GM19372 (cell line): Measurements from ENCODE around the gene SULF2.

Experiments used
- ATAC-seq: cut with Tn5 transposase; IDR thresholded peaks from one replicate; pipeline ENCODE4 v1.9.1; 2021; ENCODE audit warnings: mild to moderate bottlenecking, low read depth, moderate library complexity; ENCODE audit not compliant: unreplicated experiment

The SULF2 gene

GRCh38 chr20:47785854-47786764, 828 bp upstream of the SULF2 start:
- no peak for ATAC-seq

- no peak for ATAC-seq
Observed at GRCh38 chr20:47784599-47785310, 526 bp downstream of the SULF2 start.

DNA sequence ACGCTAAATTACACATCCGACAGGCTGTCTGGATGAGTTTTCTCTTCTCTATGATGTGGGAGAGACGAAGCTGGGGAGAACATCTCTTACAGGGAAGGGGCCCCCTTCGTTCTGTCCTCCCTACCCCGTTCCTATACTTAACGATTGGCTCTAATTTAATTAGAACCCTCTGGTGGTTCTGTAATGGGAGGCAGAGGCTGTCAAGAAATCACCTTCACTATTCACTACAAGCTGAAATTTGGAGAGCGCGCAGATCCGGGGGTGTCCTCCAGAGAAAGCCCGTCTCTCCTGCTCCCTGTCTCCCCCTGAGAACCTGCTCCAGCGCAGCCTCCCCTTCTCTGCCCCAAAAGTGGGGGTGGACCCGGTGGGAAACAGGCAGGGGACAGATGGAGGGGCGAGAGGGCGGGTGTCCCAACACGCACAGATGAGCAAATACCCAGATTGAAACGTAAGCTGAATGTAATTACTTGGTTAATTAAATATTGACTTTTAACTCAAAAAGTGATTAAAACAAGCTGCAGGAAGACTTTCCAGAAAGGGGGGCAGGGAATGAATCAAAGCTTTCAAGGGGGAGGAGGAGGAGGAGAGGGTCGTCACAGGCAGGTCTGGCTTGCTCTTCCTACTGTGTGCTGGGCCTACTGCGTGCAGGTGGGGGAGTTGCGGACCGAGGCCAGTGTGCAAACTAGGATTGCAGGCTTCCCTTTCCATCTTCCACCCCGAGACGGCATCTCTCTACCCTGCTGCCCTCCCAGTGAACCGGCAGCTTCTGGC, 1.3 kb downstream of the SULF2 start:
- no peak for ATAC-seq

DNA sequence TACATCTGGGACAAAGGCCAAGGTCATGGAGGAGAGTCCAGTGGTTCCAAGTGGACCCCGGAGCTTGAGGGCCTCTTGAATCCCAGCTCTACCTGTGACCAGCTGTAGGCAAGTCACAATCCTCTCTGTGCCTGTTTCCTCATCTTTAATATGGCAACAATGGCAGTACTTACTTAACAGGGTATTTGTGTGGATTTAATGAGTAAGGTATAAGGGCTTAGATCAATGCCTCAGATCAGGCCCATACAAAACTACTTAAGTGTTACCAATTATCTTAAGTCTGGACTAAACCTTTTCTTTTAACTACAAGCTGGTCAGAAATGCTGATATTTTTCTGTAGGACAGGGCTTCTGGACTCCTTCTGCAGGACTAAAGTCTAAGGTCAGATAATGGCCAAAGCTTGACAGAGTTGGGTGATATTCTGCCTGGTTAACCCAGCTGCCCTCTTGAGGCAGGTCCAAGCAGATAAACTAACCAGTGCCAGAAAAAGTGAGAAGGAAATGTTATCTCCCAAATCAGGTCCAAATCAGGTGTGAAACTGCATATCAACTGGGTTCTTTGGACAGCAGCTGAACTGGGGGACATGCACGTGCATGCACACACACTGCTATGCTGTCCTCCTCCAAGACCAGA, 2.2 kb downstream of the SULF2 start:
- no peak for ATAC-seq

DNA sequence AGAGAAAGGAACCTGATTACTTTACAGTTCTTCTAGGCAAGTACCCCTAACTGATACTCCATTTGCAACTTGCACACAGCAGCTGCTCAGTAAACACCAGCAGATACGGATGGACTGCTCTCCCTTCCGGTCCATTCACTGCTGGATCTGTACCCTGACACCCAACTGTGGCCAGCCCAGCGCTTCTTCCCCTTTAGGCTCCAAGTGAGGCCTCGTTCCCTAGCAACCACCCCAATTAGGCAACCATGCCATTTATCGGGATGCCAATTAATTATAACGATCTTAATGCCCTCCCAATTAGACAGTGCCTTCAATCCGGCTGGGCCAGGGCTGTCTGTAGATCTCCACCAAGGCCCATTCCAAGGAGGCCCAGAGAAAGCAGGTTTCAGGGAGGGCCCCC, 3.2 kb downstream of the SULF2 start:
- ATAC-seq, result no peak

- no peak for ATAC-seq
Observed at GRCh38 chr20:47781632-47782031, 3.6 kb downstream of the SULF2 start.

DNA sequence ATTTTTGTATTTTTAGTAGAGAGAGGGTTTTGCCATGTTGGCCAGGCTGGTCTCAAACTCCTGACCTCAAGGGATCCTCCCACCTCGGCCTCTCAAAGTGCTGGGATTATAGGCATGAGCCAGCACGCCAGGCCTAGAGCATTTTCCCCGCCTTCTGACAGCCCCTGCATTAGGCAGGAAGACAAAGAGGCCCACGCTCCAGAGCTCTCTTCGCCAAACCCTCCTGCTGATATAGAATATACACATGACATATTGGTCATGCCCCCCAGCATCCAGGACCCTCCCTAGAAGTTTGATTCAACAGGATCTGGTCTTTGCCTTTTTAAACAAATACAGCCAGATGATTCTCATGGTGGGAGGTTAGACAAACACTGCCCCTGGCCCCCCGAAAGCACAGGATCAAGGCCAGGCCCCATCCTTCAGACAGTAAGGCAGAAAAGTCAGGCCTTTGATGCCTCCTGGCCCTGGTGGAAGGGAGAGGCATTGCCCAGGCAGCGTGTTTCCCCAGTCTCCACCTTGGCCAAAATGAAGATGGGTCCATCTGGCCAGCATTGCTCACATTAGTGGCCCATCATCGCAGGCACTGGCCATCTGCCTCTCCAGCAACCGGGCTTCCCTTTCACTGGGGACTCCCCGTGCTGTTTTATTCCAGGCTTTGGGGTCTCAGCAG, 4.4 kb downstream of the SULF2 start:
- no peak for ATAC-seq

DNA sequence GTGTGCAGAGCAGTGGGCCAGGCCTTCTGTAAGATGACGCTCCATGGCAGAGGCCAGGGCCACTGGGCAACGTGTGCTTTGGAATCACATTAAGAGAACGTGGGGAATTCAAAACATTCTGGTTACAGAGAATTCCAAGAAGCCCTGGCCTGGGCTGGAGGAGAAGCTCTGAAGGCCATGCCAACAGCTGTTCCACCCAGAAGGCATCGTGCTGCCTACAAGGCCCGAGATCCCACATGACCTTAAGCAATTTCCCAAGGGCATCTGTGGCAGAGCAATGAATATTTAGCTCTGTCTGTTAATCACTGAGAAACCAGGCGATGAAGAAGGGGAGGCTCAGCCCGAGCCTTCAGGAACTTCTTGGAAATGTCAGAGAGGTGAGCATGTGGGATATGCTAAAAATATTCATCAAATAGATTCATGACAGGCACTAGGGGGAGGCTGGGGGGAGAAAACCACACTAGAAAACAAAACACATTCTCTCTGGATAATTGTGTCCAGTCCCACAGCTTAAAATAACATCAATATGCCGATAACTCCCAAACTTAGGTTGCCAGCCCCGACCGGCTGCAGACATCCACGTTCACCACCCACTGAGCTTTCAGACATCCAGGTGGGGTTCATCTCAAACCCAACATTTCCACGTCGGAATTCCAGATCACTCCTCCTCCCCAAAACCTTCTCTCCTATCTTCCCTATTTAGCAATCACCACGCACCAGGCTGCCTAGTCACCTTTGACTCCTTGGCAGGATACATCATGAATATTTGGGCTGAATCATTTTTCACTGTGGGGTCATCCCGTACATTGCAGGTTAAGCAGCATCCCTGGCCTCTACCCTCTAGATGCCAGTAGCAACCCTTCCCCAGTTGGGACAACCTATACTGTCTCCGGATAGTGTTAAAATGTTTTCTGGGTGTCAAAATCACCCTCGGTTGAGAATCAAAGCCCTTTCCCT, 6.6 kb downstream of the SULF2 start:
- ATAC-seq, result no peak

- no peak for ATAC-seq
Observed at GRCh38 chr20:47777220-47777619, 8.1 kb downstream of the SULF2 start.

GRCh38 chr20:47776639-47777038, 8.6 kb downstream of the SULF2 start:
- ATAC-seq, result no peak

DNA sequence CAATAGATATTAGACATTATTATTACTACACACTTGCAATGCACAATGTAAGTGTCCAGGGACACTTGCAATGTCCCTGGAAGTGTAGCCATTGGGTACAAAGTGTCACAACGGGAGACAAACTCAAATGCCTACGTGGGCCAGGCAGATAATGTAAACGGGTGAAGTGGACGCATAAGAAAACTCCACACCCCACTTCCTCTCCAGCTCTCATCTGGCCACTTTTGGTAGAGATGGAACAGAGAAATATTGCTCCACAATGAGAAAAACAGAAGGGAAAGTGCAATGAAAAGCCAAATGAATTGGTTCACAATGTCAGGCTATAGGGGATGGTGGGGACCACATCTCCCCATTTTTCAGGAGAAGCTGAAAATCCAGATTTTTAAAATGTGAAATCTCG, 9.4 kb downstream of the SULF2 start:
- ATAC-seq, result no peak

DNA sequence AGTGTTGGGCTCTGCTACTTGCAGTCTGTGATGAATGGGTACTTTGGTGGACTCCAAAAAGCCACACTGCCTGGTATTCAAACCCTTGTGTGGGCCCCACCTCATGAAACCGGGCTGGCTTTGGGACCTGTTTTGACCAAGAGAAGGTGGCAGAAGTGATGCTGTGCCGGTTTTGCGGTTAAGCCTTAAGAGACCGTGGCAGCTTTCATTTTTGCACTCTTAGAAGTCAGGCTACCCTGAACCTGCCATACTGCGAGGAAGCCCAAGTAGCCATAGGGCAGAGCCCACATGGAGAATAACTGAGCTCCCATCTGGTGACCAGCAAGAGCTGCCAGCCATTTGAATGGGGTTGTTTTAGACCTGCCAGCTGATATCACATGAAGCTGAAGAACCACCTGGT, 10.2 kb downstream of the SULF2 start:
- no peak for ATAC-seq

- no peak for ATAC-seq
Observed at GRCh38 chr20:47774131-47774777, 11.0 kb downstream of the SULF2 start.

DNA sequence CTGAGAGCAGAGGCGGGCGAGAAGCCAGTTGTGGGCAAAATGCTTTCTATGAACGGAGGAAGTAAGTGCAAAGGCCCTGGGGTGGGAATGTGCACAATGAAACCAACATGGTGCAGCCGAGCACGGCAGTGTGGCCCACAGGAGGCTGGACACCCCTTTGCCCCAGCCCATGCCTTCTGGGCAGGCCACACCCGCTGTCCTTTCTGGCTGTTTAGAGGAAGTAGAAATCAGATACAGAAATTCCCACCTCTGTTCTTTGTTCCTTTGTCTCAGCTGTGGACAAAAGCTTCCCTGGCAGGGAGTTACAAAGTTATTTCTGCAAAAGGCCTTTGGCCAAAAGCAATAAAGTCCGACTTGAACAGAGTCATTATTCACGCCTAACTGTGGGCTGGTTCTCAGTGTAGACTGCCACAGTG, 11.9 kb downstream of the SULF2 start:
- ATAC-seq, result no peak

GRCh38 chr20:47770935-47771334, 14.3 kb downstream of the SULF2 start:
- ATAC-seq, result no peak

DNA sequence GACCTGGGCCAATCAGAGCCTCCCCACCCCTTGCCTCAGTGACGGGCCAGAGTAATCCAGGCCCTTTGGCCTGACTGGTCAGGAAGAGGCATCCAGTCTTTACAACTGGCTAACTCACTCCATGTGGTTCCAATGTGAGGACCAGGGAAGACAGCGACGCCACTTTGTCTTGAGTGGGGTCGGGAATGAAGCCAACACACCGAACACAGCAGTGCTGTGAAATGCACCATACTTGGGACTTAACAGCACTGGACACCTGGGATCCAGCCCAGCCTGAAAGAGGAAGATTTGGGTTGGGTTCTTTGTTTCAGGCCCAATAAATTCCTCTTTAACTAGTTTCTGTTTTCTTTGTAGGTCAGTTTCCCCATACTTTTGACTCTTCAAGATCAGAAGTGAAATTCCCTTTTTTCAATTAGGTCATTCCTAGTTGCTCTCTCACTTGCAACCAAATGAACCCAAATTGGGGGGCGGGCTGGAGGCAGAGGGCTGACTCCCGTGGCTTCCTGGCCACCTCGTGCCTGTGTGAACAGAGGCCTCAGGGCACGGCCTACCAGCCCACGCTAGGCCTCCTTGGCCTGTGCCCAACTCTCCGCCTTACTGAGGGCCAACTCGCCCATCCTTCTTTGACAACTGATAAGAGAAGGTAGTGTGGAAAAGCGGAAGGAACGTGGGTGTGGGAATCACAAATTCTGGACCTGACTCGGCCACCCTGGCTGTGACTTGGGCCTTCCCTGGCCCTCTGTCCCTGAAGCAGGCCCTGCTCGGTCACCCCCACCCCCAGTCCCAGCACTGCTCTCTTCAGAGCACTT, 17.1 kb downstream of the SULF2 start:
- ATAC-seq, result no peak

DNA sequence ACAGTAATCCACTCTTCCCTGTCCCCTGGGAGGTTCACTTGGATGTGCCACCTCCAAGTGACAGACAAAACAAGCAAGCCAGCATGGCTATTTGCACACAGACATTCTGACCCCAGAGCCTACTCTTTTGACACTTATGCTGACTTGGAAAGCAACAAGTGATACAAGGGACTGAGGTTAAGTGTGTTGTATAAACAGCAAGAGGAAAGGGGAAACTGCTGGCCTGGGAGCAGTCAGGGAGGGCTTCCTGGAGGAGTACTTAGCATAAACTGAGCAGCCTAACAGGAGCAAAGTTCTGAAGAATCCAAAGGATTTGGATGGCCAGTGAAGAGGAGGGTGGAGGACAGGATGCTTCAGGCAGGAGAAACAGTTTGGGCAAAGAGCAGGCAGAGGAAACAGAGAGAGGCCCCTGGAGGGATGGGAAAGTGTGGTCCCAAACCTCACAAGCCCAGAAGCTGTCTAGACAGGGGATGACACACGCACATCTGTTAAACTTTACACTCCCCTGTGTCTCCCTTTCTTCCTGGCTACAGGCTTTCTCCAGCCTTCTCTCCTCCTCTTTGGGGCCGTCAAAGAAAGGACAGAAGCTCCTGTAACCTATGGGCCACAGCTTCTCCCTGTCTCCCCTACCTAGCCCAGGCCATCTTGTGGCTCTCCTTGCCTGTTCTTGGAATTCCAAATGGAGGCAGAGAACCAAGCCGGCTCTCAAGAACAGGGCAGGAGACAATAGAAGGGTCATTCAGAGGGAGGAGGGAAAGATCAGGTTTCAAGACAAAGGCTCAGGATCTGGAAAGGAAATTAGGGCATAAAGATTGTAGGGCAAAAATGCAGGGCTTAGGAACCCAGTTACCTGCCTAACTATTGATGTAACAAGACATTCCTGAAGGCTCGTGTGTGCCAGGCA, 19.3 kb downstream of the SULF2 start:
- ATAC-seq, result no peak
